HG03135 (cell line): ENCODE data around the gene HSPA1B.
"Not testable (repeated sequence)": the region's sequence is repeated elsewhere in the genome, so short reads cannot be mapped to it uniquely, and the experiment has no call there.

Experiments used
- ATAC-seq: cut with Tn5 transposase; IDR thresholded peaks from one replicate; pipeline ENCODE4 v1.9.1; 2021; ENCODE audit warnings: mild to moderate bottlenecking, moderate library complexity; ENCODE audit not compliant: unreplicated experiment

The HSPA1B gene

DNA sequence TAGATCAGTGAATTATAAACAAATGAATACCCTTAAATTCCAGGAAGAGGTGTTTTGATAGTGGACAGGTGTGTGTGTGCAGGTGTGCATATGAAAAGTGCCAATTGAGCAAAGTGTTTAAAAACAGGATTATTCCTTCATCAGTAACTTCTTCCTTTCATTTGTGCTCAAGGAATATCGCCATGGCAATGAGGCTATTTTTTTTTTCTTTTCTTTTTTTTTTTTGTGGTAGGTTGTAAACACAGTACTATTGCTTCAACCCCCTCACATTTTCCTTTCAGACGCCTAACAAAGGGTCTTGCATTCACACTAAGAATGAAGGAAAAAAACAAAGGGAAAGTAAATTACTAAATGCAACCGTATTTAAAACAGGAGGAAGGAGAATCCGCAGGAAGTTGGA, 2.0 kb upstream of the HSPA1B start:
- ATAC-seq, result no peak

DNA sequence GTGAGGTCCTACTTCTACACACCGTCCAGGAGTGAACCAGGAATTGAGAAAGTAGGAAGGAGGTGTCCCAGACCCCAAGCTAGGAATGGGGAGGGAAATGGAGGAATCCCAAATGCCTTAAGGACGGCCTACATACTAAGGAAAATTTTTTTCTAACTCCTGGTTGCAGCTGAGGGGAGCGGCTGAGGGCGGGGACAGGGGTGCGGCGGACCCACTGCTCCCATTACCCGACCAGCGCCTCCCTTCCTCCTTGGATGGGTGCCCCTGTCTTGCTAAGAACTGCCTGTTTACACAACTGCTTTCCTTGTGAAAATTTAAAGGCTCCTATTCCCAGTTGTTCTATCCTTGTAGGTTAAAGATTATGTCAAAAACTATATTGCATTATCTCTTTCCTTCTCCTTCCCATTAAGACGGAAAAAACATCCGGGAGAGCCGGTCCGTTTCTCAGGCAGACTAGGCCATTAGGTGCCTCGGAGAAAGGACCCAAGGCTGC, 699 bp upstream of the HSPA1B start:
- no peak for ATAC-seq

DNA sequence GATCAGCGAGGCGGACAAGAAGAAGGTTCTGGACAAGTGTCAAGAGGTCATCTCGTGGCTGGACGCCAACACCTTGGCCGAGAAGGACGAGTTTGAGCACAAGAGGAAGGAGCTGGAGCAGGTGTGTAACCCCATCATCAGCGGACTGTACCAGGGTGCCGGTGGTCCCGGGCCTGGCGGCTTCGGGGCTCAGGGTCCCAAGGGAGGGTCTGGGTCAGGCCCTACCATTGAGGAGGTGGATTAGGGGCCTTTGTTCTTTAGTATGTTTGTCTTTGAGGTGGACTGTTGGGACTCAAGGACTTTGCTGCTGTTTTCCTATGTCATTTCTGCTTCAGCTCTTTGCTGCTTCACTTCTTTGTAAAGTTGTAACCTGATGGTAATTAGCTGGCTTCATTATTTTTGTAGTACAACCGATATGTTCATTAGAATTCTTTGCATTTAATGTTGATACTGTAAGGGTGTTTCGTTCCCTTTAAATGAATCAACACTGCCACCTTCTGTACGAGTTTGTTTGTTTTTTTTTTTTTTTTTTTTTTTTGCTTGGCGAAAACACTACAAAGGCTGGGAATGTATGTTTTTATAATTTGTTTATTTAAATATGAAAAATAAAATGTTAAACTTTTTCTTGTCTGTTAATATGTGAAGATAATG, 2.2 kb downstream of the HSPA1B start:
- ATAC-seq, result no peak

DNA sequence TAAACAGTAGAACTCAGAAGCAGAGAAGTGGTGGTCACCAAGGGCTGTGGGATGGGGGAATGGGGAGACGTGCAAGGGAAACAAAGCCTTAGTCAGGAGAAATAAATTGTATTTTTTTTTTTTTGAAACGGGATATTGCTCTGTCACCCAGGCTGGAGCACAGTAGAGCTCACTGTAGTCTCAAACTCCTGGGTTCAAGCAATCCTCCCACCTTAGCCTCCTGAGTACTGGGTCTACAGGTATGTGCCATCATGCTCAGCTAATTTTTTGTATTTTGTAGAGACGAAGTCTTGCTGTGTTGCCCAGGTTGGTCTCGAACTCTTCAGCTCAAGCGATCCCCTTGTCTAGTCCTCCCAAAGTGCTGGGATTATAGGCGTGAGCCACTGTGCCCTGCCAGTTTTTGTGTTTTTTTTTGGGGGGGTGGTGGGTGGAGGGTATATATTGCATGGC, 3.4 kb downstream of the HSPA1B start:
- no peak for ATAC-seq

DNA sequence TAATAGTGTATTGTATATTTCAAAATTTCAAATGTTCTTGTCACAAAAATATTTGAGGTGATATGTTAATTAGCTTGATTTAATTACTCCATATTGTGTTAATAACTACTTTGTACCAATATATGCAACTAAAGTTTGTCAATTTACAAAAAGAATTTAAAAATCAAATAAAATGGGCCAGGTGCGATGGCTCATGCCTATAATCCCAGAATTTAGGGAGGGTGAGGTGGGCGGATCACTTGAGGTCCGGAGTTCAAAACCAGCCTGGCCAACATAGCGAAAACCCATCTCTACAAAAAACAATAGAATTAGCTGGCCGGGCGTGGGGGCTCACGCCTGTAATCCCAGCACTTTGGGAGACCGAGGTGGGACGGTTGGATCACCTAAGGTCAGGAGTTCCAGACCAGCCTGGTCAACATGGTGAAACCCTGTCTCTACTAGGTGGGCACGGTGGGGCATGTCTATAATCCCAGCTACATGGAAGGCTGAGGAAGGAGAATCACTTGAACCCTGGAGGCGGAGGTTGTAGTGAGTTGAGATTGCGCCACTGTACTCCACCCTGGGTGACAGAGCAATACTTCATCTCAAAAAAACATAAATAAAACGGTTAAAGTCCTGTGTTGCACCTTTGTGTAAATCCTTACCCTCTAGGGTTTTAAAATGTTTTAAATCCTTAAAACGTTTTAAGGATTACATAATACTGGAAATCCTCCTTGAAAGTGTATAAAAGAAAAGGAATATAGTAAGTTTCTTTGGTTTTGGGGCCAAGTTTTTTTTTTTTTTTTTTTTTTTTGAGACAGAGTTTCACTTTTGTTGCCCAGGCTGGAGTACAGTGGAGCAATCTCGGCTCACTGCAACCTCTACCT, 4.0 kb downstream of the HSPA1B start:
- ATAC-seq, result no peak

DNA sequence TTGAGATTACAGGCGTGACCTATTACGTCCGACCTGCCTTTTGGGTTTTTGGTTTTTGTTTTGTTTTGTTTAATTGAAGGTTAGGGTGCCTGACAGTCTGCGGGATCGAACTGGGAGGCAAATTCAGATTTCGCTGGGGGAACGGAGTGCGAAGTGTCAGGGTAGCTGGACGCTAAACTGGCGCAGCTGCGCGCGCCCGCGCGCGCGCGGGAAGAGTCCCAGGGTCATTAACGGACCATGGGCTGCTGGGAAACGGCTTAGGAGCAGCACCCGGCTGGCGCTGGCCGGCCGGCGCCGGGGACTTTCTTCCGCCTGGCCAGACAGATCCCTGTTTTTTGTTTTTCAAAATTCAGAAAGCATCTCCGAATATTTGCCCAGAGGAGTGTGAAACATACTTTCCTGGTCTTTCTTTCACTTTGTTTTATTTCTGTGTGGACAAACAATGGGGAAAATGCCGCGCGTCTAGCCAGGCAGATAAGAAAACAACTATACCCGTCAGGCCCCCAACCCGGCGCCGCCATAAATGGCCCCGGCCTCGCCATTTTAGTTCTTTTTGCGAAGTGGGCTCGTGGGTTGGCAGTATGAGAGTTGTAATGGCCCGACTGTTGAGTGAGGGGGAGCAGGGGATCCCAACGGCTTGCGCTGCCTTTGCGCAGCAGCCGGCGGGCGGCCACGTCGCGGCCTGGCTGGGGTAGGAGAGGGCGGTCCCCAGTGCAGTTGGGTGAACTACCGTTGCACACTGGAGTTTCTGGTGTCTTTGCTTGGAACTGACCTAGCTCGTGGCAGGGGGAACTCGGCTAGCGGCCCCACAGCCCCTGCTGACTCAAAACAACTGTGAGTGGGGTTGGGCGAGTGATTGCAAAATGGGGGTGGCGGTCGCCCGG, 7.1 kb downstream of the HSPA1B start:
- ATAC-seq, result peak; percentile 35

DNA sequence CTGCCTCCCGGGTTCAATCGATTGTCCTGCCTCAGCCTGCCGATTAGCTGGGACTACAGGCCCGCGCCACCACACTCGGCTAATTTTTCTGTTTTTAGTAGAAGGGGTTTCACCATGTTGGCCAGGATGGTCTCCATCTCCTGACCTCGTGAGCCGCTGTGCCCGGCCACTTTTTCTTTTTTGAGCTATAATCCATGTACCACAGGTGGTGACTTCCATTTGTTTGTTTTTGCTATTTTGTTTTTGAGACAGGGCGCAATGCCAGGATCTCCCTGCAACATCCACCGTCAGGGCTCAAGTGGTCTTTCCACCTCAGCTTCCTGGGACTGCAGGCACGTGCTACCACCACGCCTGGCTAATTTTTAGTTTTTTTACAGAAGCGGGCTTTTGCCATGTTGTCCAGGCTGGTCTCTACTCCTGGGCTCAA, 8.5 kb downstream of the HSPA1B start:
- ATAC-seq, result no peak

DNA sequence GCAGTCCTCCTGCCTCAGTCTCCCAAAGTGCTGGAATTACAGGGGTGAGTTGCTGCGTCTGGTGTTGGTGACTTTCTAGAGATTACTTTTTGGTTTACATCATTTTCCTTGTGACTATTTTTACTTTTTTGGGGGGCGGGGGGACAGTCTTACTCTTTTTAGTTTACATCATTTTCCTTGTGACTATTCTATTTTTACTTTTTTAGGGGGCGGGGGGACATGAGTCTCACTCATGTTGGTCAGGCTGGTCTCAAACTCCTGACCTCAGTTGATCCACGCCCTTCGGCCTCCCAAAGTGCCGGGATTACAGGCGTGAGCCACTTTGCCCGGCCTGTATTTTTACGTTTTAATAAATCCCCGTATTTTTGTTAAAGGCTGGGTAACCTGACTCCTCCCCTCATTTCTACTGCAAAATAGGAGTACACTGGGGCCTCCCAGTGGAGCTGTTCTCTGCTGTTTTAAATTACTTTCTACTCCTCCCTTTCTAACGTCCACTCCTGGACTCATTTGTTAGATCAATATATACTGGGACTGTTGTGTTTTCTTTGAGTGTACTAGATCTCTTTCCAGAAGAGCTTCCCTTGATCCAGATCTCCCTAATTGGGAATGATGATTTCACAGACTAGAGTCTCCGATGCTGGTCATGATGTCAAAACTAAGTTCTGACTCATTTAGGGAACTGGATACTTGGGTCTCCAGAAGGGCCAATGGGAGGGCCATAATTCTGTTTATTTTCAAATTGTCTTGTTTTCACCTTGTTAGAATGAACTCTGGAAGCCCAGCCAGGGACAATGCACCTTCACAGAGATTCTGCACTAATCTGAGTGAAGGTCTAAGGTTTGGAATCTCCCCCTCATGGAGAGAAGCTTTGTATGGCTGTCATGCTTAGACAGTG, 9.2 kb downstream of the HSPA1B start:
- ATAC-seq, result no peak

DNA sequence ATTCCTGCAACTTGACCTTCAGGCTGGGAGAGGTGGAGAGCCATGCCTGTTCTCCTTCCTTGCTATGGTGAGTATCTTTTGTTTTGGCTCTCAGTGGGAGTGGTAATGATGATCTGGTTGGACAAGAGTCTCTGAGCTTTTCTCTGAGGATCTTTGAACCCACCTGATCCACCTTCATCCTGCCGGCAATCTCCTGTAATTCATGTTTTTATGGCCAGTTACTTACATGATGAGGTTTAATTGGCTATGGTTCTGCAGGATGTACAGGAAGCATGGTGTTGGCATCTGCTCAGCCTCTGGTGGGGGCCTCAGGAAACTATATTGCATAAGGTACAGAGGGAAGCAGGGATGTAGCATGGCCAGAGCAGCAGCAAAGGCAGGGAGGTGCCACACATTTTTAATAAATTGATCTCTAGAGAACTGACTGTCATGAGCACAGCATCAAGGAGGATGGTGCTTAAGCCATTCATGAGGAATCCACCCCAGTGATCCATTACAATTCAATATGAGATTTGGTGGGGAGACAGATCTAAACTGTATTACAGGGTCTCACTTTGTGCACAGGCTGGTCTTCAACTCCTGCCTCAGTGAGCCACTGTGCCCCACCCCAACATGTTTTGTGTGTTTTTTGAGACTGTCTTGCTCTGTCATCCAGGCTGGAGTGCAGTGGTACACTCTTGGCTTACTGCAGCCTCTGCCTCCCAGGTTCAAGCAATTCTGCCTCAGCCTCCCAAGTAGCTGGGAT, 10.0 kb downstream of the HSPA1B start:
- no peak for ATAC-seq

DNA sequence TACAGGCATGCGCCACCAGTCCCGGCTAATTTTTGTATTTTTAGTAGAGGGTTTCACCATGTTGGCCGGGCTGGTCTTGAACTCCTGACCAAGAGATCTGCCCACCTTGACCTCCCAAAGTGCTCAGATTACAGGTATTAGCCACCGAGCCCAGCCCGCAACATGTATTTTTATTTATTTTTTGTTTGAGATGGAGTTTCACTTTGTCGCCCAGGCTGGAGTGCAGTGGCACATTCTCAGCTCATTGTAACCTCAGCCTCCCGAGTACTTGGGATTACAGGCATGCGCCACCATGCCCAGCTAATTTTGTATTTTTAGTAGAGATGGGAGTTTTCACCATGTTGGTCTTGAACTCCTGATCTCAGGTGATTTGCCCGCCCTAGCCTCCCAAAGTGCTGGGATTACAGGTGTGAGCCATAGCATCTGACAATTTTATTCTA, 10.6 kb downstream of the HSPA1B start:
- ATAC-seq, result not testable (repeated sequence)

DNA sequence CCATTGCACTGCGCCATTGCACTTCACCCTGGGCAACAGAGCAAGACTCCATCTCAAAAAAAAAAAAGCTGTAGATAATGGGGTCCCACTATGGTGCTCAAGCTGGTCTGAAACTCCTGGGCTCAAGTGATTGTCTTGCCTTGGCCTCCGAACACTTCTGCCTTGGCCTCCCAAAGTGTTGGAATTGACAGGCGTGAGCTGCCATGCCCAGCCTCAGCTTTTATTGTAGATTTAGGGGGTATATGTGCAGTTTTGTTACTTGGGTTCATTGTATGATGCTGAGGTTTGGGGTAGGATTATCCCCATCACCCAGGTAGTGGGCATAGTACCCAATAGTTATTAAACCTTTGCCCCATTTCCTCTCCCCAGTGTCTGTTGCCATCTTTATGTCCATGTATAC, 11.4 kb downstream of the HSPA1B start:
- no peak for ATAC-seq

DNA sequence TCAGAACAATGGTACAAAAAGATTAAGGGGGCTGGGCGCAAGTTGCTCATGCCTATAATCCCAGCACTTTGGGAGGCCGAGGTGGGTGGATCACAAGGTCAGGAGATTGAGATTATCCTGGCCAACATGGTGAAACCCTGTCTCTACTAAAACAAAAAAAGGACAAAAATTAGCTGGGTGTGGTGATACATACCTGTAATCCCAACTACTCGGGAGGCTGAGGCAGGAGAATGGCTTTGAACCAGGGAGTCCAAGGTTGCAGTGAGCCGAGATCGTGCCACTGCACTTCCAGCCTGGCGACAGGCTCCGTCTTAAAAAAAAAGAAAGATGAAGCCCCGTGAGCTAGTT, 12.2 kb downstream of the HSPA1B start:
- ATAC-seq, result not testable (repeated sequence)

DNA sequence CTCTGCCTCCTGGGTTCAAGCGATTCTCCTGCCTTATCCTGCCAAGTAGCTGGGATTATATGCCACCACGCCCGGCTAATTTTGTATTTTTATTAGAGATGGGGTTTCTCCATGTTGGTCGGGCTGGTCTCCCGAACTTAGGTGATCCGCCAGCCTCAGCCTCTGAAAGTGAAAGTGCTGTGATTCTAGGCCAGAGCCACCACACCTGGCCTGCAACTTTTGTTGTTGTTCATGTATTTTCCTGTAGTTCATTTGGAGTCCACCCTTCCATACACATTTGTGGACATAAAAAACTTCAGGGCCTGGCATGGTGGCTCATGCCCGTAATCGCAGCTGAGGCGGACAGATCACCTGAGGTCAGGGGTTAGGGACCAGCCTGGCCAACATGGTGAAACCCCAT, 14.5 kb downstream of the HSPA1B start:
- ATAC-seq, result no peak

DNA sequence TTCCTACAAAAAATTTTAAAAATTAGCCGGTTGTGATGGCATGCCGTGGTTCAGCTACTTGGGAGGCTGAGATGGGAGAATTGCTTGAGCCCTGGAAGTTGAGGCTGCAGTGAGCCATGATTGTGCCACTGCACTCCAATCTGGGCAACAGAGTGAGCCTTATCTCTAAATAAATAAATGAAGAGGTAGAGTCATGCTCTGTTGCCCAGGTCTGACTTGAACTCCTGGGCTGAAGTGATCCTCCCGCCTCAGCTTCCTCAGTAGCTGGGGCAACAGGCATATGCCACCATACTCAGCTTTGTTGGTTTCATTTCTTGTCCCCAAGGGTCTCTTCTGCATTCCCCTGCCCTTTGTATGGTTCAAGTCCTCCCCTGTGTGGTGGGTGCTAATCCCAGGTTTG, 17.0 kb downstream of the HSPA1B start:
- no peak for ATAC-seq

DNA sequence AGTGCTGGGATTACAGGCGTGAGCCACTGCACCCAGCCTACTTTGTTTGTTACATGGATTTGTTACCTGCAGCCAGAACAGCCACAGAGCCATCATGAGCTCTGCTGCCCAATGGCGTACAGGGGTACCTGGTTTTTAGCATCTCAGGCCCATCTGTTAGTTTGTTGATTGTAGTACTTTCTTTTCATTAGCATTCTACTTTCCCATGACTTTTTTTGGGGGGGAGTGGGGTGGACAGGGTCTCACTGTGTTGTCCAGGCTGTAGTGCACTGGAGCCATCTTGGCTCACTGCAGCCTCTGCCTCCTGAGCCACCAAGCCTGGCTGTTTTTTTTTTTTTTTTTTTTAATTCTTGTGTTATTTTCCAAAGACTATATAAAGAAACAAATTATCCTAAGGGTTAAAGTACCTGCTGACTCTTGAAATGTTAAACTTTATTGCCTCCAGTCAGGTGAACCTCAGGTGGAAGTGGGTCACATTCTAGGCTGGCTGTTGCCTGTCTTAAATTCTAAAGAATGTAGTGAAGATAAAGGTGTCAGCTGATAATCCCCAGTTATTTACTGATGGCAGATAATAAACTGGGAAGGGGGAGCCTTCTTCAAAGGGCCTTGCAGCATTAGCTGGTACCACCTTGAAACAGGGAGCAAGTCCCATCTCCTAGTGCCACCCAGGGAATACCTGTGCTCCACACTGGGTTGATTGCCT, 19.9 kb downstream of the HSPA1B start:
- ATAC-seq, result no peak

DNA sequence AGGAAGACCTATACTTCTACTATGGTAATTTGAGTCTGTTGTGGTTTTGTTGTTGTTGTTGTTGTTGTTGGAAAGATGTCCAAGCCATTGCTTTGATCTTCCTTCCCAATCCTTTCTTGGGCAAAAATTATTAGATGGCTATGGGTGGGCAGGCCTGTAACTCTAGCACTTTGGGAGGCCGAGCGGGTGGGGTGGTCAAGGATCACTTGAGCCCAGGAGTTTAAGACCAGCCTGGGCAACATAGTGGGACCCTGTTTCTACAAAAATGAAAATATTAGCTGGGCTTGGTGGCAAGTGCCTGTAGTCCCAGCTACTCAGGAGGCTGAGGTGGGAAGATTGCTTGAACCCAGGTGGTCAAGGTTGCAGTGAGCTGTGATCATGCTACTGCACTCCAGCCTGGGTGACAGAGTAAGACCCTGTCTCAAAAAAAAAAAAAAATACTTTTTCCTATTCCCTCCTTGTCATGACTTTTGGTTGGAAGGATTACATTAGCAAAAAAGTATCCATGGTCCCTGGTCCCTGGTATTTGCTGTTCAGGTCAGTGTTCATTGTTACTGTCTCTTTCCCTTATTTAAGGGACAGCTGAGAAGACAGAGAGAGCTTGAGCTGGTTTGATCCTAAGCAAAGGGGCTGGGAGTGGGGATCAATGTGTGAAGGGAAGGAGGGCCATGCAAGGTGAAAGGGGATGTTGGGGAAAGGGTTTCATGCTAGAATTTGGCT, 23.4 kb downstream of the HSPA1B start:
- no peak for ATAC-seq

DNA sequence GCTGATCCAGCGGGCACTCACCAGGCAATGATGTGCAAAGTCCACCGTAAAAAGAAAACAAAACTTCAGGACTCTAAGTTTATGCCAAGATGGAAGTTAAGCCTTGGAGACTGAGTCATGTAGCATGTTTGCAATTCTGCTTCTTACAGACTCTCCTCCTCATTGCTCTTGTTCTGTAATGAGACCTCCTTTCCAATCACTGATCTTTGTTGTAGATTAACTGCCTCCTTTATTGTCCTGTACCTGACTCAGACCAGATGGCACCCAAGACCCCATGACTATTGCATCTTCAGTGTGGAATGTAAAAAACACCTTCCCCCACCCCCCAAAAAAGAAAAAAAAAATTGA, 23.9 kb downstream of the HSPA1B start:
- ATAC-seq, result no peak

DNA sequence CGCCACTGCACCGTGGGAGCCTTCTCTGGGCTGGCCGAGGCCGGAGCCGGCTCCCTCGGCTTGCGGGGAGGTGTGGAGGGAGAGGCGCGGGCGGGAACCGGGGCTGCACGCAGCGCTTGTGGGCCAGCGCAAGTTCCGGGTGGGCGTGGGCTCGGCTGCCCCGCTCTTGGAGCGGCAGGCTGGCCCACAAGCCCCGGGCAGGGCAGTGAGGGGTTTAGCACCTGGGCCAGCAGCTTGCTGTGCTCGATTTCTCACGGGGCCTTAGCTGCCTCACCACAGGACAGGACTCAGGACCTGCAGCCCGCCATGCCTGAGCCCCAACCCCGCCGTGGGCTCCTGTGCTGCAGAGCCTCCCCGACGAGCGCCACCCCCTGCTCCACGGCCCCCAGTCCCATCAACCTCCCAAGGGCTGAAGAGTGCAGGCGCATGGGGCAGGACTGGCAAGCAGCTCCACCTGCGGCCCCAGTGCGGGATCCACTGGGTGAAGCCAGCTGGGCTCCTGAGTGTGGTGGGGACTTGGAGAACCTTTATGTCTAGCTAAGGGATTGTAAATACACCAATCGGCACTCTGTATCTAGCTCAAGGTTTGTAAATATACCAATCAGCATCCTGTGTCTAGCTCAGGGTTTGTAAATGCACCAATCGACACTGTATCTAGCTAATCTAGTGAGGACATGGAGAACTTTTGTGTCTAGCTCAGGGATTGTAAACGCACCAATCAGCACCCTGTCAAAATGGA, 24.6 kb downstream of the HSPA1B start:
- not testable (repeated sequence) for ATAC-seq
